SJCRH30 (cell line): ENCODE results near the gene PDGFB. TPM values are rescaled to one million over a fixed set of nuclear protein-coding genes. Genes with fewer than 3 reads are reported as not detected.

ENCODE experiments used
- DNase-seq, 2 experiments: peaks; one replicate each; pipeline ENCODE4 v3.0.0-alpha.2; 2015 to 2020
- H3K27ac ChIP-seq: fragments of 250-450 bp; sonication (Bioruptor Pico); 2 replicates; pipeline ENCODE4 v1.5.1; 2020; ENCODE audit warnings: mild to moderate bottlenecking, moderate library complexity
- H3K27me3 ChIP-seq: fragments of 250-450 bp; sonication (Bioruptor Pico); 2 replicates; pipeline ENCODE4 v1.5.1; 2020; ENCODE audit warnings: mild to moderate bottlenecking, moderate library complexity
- H3K36me3 ChIP-seq: fragments of 250-450 bp; sonication (Bioruptor Pico); 2 replicates; pipeline ENCODE4 v1.5.1; 2020; ENCODE audit warnings: mild to moderate bottlenecking, moderate library complexity
- H3K4me1 ChIP-seq: fragments of 250-450 bp; sonication (Bioruptor Pico); 2 replicates; pipeline ENCODE4 v1.5.1; 2020; ENCODE audit warnings: mild to moderate bottlenecking, moderate library complexity
- H3K4me3 ChIP-seq: fragments of 250-450 bp; sonication (Bioruptor Pico); 2 replicates; pipeline ENCODE4 v1.5.1; 2020; ENCODE audit warnings: mild to moderate bottlenecking, moderate library complexity
- H3K9me3 ChIP-seq: fragments of 250-450 bp; sonication (Bioruptor Pico); replicated peaks from 2 replicates; pipeline ENCODE4 v1.5.1; 2020; ENCODE audit warnings: mild to moderate bottlenecking, moderate library complexity
- total RNA-seq: library from RNA; depleted of rRNA; stranded (reverse); fragments of >200 nt; shearing (Covaris generic); gene quantifications from 2 replicates; pipeline ENCODE4 v1.2.3, GENCODE V29; 2014; rRNA removed

Gene PDGFB
- 0.05 and 0.26 TPM in 2 replicates for total RNA-seq

DNA sequence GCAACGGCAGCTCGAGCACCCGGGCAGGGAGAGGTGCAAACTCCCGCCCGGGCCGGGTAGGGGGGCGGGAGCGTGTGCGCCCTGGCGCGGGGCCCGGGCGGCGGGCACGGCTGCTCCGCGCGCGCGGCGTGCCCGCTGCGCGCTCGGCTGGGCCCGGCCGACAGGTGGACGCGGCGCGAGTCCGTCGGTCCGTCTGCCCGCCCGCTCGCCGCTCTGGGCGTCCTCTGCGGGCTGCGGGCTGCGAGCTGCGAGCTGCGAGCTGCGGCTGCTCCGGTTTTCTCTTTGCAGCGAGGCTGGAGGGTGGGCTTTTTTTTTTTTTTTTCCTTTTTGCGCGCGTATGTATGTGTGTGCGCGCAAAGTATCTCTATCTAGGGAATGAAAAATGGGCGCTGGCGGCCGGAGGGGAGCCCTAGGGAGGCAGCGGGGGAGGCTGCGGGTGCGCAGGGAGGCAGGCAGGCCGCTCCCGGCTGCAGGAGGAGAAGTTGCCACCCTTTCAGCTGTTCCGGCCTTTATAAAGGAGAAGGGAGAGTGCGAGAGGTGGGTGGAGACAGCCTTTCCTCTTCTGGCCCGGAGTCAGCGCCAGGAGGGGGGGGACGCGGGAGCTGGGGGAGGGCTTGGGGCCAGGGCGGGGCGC is at the start of gene PDGFB:
TSS of gene PDGFB (minus strand) at position 487 of the 634 bp plus-strand sequence. CDS start 1,019 bp downstream, outside the sequence.
- no peak within 1 kb of the TSS for H3K4me3 ChIP-seq
- no peak within 1 kb of the TSS for H3K27ac ChIP-seq
- H3K4me1 ChIP-seq: 0 out of 2 replicates have a peak, but pooled peaks cover 3% of the 10 kb centered on the region
- H3K9me3 ChIP-seq: no peaks in the 10 kb centered on the region
- no peaks in the 10 kb centered on the region for H3K36me3 ChIP-seq
- peaks cover 40% of the 10 kb centered on the region for H3K27me3 ChIP-seq
- no peak for DNase-seq

- H3K9me3 ChIP-seq: no peaks in the 10 kb centered on the region
- H3K4me3 ChIP-seq: no peak overlapping the region
- no peaks in the 10 kb centered on the region for H3K27me3 ChIP-seq
- H3K4me1 ChIP-seq: peaks cover 44% of the 10 kb centered on the region
- no peak overlapping the region for H3K27ac ChIP-seq
- H3K36me3 ChIP-seq: no peaks in the 10 kb centered on the region
- no peak for DNase-seq
Measured at GRCh38 chr22:39293766-39294368, 49.1 kb upstream of the PDGFB start.

DNA sequence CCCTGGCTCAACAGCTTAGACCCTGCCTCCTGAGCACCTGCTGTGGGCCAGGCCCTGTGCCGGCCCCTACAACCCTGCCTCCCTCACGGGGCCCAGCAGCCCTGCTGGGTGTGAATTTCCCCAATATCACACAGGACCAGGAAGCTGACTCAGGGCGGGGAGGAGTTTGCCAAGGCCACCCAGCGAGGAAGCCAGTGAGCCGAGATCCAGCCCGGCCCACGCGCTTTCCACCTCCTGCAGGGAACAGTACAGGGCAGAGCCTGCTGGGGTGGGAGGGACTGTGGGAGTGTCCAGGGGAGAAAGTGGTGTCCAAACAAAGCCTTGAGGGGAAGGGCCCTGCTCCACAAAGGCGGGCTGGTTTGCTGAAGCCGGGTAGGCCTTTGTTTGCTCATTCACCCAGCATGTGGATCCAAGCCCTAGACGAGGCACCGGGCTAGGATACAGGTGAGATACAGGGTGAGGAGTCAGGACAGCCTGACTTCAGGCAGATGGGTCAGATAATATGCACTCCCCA is 47.8 kb upstream of the PDGFB start:
- H3K27me3 ChIP-seq: no peaks in the 10 kb centered on the region
- H3K4me1 ChIP-seq: peaks cover 33% of the 10 kb centered on the region
- H3K36me3 ChIP-seq: no peaks in the 10 kb centered on the region
- no peak overlapping the region for H3K4me3 ChIP-seq
- H3K27ac ChIP-seq: peak overlapping the region; percentile 48
- DNase-seq: peak; percentile 82 to 86
- no peaks in the 10 kb centered on the region for H3K9me3 ChIP-seq

DNA sequence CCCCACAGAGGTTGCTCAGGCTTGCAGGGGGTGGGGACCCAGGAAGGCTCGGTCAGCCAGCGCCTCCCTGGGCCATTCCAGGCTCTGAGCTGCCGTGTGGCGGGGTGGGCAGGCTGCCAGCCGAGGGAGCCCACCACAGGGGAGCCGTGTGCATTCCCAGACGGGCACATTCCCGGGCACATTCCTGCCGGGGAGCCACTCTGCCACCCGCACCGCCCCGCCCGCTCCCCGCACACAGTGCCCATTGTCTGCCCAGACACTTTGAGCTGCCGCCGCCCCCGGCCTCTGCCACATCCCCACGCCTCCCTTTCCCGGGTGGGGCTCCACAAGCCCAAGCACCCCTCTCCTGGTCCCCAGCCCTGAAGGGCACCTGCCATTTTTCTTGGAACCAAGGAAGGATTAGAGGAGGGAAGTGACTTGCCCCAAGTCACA is 47.3 kb upstream of the PDGFB start:
- Histone ChIP-seq H3K4me1 (peaks cover 28% of the 10 kb centered on the region), H3K27me3 (no peaks in the 10 kb centered on the region), H3K36me3 (no peaks in the 10 kb centered on the region), H3K4me3 (no peak overlapping the region), H3K27ac (peak overlapping the region; percentile 48), H3K9me3 (no peaks in the 10 kb centered on the region)
- DNase-seq: peak in 1 of 2 experiments; percentile 33

- peak overlapping the region; percentile 48 for H3K27ac ChIP-seq
- H3K36me3 ChIP-seq: no peaks in the 10 kb centered on the region
- H3K4me3 ChIP-seq: no peak overlapping the region
- no peak for DNase-seq
- no peaks in the 10 kb centered on the region for H3K9me3 ChIP-seq
- H3K27me3 ChIP-seq: no peaks in the 10 kb centered on the region
- peaks cover 23% of the 10 kb centered on the region for H3K4me1 ChIP-seq
Measured at GRCh38 chr22:39291523-39291922, 46.7 kb upstream of the PDGFB start.

GRCh38 chr22:39290724-39291161 is 46.0 kb upstream of the PDGFB start:
- Histone ChIP-seq H3K36me3 (no peaks in the 10 kb centered on the region), H3K27me3 (no peaks in the 10 kb centered on the region), H3K27ac (peak overlapping the region; percentile 48), H3K4me1 (peaks cover 20% of the 10 kb centered on the region), H3K9me3 (no peaks in the 10 kb centered on the region), H3K4me3 (no peak overlapping the region)
- peak; percentile 74 to 81 for DNase-seq

DNA sequence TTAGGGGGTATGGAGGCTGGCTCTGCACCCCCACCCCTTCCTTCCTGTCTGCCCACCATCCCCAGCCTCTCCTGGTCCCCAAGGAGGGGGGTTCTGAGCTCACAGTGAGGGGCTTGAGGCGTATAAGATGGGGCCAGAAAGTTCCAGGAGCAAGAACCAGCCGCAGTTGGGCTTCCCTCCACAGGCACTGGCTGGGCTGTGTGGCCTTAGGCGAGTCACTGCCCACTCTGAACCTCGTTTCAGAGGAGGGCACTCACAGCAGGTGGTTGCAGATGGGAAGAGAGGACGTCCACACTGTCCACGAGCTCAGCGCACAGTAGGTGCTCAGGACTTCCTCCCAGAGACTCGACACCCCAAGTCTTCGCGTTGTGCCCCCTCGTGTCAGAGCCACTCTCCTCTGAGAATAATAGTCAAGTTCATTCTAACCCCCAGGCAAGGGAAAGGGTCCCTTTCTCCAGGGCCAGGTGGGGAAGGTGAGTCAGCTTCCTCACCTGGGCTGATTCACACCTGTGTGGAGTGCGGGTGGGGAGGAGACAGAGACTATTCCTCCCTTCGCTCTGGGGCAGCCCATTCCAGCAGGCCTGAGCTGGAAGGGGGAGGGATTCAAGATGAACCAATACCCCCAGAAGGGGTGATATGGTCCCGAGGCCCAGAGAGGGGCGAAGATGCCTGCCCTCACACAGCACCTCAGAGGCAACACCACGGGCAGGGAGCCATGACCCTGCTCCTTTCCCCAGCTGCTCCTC is 45.4 kb upstream of the PDGFB start:
- H3K9me3 ChIP-seq: no peaks in the 10 kb centered on the region
- DNase-seq: no peak
- no peaks in the 10 kb centered on the region for H3K27me3 ChIP-seq
- peak overlapping the region; percentile 48; the same call in 1 of the 2 replicates for H3K27ac ChIP-seq
- peaks cover 20% of the 10 kb centered on the region for H3K4me1 ChIP-seq
- H3K36me3 ChIP-seq: no peaks in the 10 kb centered on the region
- H3K4me3 ChIP-seq: no peak overlapping the region

DNA sequence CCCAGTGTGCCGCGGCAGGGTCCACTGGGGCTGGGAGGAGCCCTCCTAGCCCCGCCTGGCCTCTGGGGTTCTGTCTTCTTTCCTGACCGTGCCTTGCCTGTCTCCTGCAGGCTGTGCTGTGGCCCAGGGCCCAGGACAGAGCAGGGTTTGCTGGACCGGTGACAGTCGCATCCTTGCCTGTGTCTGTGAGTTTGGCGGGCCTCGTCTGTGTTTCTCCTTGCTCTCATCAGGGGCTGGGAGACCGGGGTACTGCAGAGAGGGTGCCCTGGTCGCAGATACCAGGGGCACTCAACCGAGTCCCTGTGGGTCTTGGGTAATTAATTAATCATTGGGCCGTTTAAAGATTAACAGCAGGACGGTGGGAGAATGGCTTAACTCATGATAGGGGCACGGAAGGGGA is 44.8 kb upstream of the PDGFB start:
- Histone ChIP-seq H3K9me3 (no peaks in the 10 kb centered on the region), H3K4me1 (peaks cover 20% of the 10 kb centered on the region), H3K27ac (no peak overlapping the region), H3K27me3 (no peaks in the 10 kb centered on the region), H3K4me3 (no peak overlapping the region), H3K36me3 (no peaks in the 10 kb centered on the region)
- no peak for DNase-seq

- DNase-seq: no peak
- Histone ChIP-seq H3K4me3 (no peak overlapping the region), H3K36me3 (no peaks in the 10 kb centered on the region), H3K9me3 (no peaks in the 10 kb centered on the region), H3K27me3 (no peaks in the 10 kb centered on the region), H3K27ac (no peak overlapping the region), H3K4me1 (peaks cover 20% of the 10 kb centered on the region)
Measured at GRCh38 chr22:39288135-39288898, 43.5 kb upstream of the PDGFB start.

DNA sequence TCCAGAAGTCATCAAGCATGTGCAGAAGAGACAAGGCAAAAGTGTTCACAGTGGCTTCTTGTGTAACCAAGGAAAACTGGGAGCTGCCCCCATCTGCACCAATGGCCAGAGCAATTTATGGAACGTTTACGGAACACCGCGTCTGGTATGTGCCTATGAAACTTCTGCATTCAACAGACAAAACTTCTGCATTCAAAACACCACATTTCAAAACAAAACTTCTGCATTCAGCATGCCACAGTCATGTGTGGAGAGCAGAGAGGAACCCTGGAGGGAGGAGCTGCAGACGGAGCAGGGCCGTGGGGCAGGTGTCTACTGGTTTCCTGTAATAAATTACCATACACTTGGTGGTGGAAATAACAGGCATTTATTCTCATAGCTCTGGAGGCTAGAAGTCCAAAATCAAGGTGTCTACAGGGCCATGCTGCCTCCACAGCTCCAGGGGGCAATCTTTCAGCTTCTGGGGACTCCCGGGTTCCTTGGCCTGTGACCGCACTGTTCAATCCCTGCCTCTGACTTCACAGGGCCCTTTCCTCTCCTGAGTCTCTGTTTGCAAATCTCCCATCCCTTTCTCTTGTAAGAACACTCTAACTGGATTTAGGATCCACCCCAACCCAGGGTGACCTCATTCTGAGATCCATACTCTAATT is 42.4 kb upstream of the PDGFB start:
- Histone ChIP-seq H3K27ac (no peak overlapping the region), H3K36me3 (no peaks in the 10 kb centered on the region), H3K4me3 (no peak overlapping the region), H3K4me1 (peaks cover 14% of the 10 kb centered on the region), H3K27me3 (no peaks in the 10 kb centered on the region), H3K9me3 (no peaks in the 10 kb centered on the region)
- no peak for DNase-seq

DNA sequence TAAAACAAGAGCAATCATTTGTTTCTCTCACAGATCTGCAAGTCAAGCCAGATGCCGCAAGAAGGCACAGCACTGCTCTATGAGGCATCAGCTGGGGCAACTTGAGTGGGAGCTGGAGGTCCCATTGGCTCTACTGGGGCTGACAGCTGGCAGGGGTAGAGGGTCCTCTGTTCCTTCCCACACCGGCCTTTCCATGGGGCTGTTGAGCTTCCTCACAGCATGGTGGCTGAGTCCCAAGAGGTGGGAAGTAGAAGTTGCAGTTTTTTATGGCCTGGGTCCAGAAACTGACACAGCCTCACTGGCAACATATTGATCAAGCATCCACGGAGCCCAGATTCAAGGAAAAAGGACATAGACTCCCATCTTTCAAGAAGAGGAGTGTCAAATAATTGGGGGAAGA is 40.2 kb upstream of the PDGFB start:
- Histone ChIP-seq H3K36me3 (no peaks in the 10 kb centered on the region), H3K4me3 (no peak overlapping the region), H3K27me3 (no peaks in the 10 kb centered on the region), H3K9me3 (no peaks in the 10 kb centered on the region), H3K27ac (no peak overlapping the region), H3K4me1 (no peaks in the 10 kb centered on the region; the same call in 1 of the 2 replicates)
- no peak for DNase-seq

DNA sequence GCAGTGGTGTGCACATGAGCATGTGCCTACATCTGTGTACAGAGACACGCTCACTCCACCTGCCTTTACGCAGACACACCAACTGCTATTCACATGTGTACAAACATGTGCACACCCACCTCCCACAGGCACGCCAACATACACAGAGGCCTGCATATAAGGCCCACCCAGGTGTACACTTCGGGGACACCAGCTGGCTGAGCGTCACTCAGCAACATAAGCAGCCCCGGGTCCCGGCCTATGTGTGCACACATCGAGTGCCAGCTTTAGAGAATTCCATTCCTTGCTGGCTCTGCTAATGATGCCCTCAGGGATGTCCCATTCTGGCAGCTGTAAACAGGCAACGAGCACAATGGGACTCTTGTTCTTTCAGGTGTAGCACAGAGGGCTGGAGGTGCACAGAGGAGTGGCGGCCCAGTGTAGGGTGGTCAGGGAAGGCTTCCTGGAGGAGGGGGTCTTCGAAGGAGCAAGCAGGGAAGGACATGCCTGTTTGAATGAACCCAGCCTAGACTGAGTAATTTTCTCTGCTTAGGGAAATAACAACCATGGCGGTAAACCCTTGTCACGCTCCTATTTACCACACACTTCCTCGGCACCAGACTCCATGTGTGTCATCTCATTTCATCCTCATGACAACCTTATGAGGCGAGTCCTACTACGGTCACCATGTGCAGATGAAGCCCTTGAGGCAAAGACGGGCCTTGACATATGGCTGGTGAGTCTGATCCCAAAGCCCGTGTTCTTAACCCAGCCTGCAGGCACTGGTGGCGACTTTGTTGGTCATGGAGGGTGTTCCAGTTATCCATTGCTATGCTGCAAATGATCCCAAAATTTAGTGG is 39.6 kb upstream of the PDGFB start:
- Histone ChIP-seq H3K27ac (no peak overlapping the region), H3K4me3 (no peak overlapping the region)
- DNase-seq: no peak

More for the DNA sequence above, 39.6 kb upstream of the PDGFB start:
- H3K27me3 ChIP-seq: no peaks in the 10 kb centered on the region
- H3K9me3 ChIP-seq: no peaks in the 10 kb centered on the region
- no peaks in the 10 kb centered on the region for H3K36me3 ChIP-seq
- H3K4me1 ChIP-seq: no peaks in the 10 kb centered on the region; the same call in 1 of the 2 replicates
